Neuronal stem cell (in vitro differentiated cells): ENCODE results near the gene TMEM130.

ENCODE experiments used
- DNase-seq: peaks from one replicate; pipeline ENCODE4 v3.0.0-alpha.2; 2013; ENCODE audit warnings: low spot score
- H2AFZ ChIP-seq: one replicate; pipeline ENCODE4 v1.6.1; 2013; ENCODE audit warnings: mild to moderate bottlenecking, low read length, inconsistent platforms
- H2AK5ac ChIP-seq: 2 replicates; pipeline ENCODE4 v1.6.1; 2013; ENCODE audit warnings: low read depth, mild to moderate bottlenecking, inconsistent platforms, low read length, moderate library complexity, mixed read lengths
- H2BK120ac ChIP-seq: 2 replicates; pipeline ENCODE4 v1.6.1; 2013; ENCODE audit warnings: low read depth, mild to moderate bottlenecking, inconsistent platforms, low read length, moderate library complexity, mixed read lengths
- H2BK12ac ChIP-seq: one replicate; pipeline ENCODE4 v1.6.1; 2013; ENCODE audit warnings: low read length, inconsistent platforms
- H2BK15ac ChIP-seq: 2 replicates; pipeline ENCODE4 v1.6.1; 2013; ENCODE audit warnings: mild to moderate bottlenecking, low read length, inconsistent platforms, mixed read lengths
- H2BK5ac ChIP-seq: one replicate; pipeline ENCODE4 v1.6.1; 2013; ENCODE audit warnings: inconsistent platforms, mild to moderate bottlenecking, low read length, moderate library complexity
- H3K14ac ChIP-seq: one replicate; pipeline ENCODE4 v1.6.1; 2013; ENCODE audit warnings: low read length, inconsistent platforms
- H3K18ac ChIP-seq: 2 replicates; pipeline ENCODE4 v1.6.1; 2013; ENCODE audit warnings: low read length, inconsistent platforms
- H3K23ac ChIP-seq: 2 replicates; pipeline ENCODE4 v1.6.1; 2013; ENCODE audit warnings: low read depth, mild to moderate bottlenecking, mixed read lengths, low read length, inconsistent platforms; ENCODE audit not compliant: poor library complexity
- H3K27ac ChIP-seq: replicated peaks from 3 replicates; pipeline ENCODE4 v1.5.1; 2013; ENCODE audit warnings: low read length, inconsistent platforms
- H3K27me3 ChIP-seq, 3 experiments: 2 replicates each; pipeline ENCODE4 v1.6.1; 2013; ENCODE audit warnings: low read length in 3 of 3, mild to moderate bottlenecking in 2 of 3, inconsistent platforms in 1 of 3, low read depth in 1 of 3, mixed read lengths in 1 of 3, moderate library complexity in 1 of 3; ENCODE audit not compliant: control insufficient read depth in 3 of 3, insufficient read depth in 3 of 3
- H3K36me3 ChIP-seq, 2 donors: replicated peaks in 1 of 2; 2 replicates each; pipeline ENCODE4 v1.6.1; 2013; ENCODE audit warnings: low read length in 2 of 2; ENCODE audit not compliant: control insufficient read depth in 2 of 2, insufficient read depth in 2 of 2
- H3K4ac ChIP-seq: 2 replicates; pipeline ENCODE4 v1.6.1; 2013; ENCODE audit warnings: inconsistent platforms, mild to moderate bottlenecking, low read length, moderate library complexity
- H3K4me1 ChIP-seq, 2 donors: 1 replicate in 1 of 2; 2 replicates in 1 of 2; pipeline ENCODE4 v1.6.1; 2013; ENCODE audit warnings: low read length in 2 of 2, low read depth in 1 of 2; ENCODE audit not compliant: control insufficient read depth in 2 of 2, insufficient read depth in 1 of 2
- H3K4me2 ChIP-seq: one replicate; pipeline ENCODE4 v1.6.1; 2013; ENCODE audit warnings: mild to moderate bottlenecking, low read length, inconsistent platforms; ENCODE audit not compliant: insufficient read depth, poor library complexity, severe bottlenecking
- H3K4me3 ChIP-seq, 2 donors: 2 replicates each; pipeline ENCODE4 v1.5.1; 2013; ENCODE audit warnings: low read length in 2 of 2, mild to moderate bottlenecking in 2 of 2, inconsistent platforms in 1 of 2, moderate library complexity in 1 of 2
- H3K79me1 ChIP-seq: one replicate; pipeline ENCODE4 v1.6.1; 2013; ENCODE audit warnings: low read depth, mild to moderate bottlenecking, inconsistent platforms, low read length, moderate library complexity
- H3K9ac ChIP-seq: one replicate; pipeline ENCODE4 v1.6.1; 2013; ENCODE audit warnings: mild to moderate bottlenecking, low read depth, low read length, inconsistent platforms; ENCODE audit not compliant: poor library complexity
- H3K9me3 ChIP-seq, 2 donors: replicated peaks in 1 of 2; 2 replicates each; pipeline versions ENCODE3 to v1.6.1; 2013; ENCODE audit warnings: low read length in 2 of 2, mild to moderate bottlenecking in 2 of 2, inconsistent platforms in 1 of 2, low read depth in 1 of 2, mixed read lengths in 1 of 2, moderate library complexity in 1 of 2; ENCODE audit not compliant: control insufficient read depth in 2 of 2, insufficient read depth in 1 of 2
- H4K8ac ChIP-seq: one replicate; pipeline ENCODE4 v1.6.1; 2013; ENCODE audit warnings: low read depth, mild to moderate bottlenecking, inconsistent platforms, low read length, moderate library complexity
- H4K91ac ChIP-seq: one replicate; pipeline ENCODE4 v1.6.1; 2013; ENCODE audit warnings: low read length, low read depth, mild to moderate bottlenecking, inconsistent platforms; ENCODE audit not compliant: poor library complexity
- WGBS, 2 donors: extraction: QIAGEN DNeasy Blood & Tissue Kit; methylation state at CpG; one replicate each; pipeline ENCODE4 v1.1.7; 2013; ENCODE audit warnings: missing lambda C conversion rate in 2 of 2, mixed read lengths in 1 of 2; ENCODE audit not compliant: insufficient read length in 2 of 2, insufficient replicate concordance in 1 of 2; ENCODE audit errors: extremely low coverage in 2 of 2; 5-methylcytosine and 5-hydroxymethylcytosine counted together

Gene TMEM130

GRCh38 chr7:98911916-98912315, 42.1 kb upstream of the TMEM130 start:
- WGBS, 2 donors: no CpG with 5 or more reads among the region's 5 CpGs
- Histone ChIP-seq H2AK5ac (no peak overlapping the region), H3K4me2 (no peak overlapping the region)

GRCh38 chr7:98910427-98910826, 40.6 kb upstream of the TMEM130 start:
- no peak overlapping the region for H3K23ac ChIP-seq
- peaks cover 2% of the 10 kb centered on the region for H3K79me1 ChIP-seq
- DNase-seq: no peak
- H3K36me3 ChIP-seq: peaks cover 47 to 99% of the 10 kb centered on the region in 2 donors
- H2BK15ac ChIP-seq: no peak overlapping the region
- WGBS, 2 donors: no CpG with 5 or more reads among the region's 3 CpGs
- H3K4me2 ChIP-seq: no peak overlapping the region
- no peak overlapping the region for H2BK12ac ChIP-seq
- no peak overlapping the region for H3K14ac ChIP-seq
- no peaks in the 10 kb centered on the region for H3K27me3 ChIP-seq
- no peak overlapping the region for H2BK120ac ChIP-seq
- no peak overlapping the region for H3K27ac ChIP-seq
- H2BK5ac ChIP-seq: no peak overlapping the region
- no peaks in the 10 kb centered on the region for H3K4me1 ChIP-seq
- no peak overlapping the region for H3K4me3 ChIP-seq
- no peaks in the 10 kb centered on the region for H3K9me3 ChIP-seq
- H3K9ac ChIP-seq: no peak overlapping the region
- no peak overlapping the region for H3K4ac ChIP-seq
- H3K18ac ChIP-seq: no peak overlapping the region
- no peak overlapping the region for H2AK5ac ChIP-seq
- no peak overlapping the region for H4K91ac ChIP-seq
- no peak overlapping the region for H4K8ac ChIP-seq
- no peak overlapping the region for H2AFZ ChIP-seq

More at GRCh38 chr7:98911916-98912315, 42.1 kb upstream of the TMEM130 start:
- Histone ChIP-seq H4K8ac (no peak overlapping the region), H3K27me3 (no peaks in the 10 kb centered on the region), H4K91ac (no peak overlapping the region), H3K4me1 (no peaks in the 10 kb centered on the region), H3K79me1 (peaks cover 2% of the 10 kb centered on the region), H2BK12ac (no peak overlapping the region), H3K14ac (no peak overlapping the region), H3K9me3 (no peaks in the 10 kb centered on the region), H3K4ac (no peak overlapping the region), H3K9ac (no peak overlapping the region), H3K23ac (no peak overlapping the region), H3K18ac (no peak overlapping the region), H3K27ac (no peak overlapping the region), H2BK120ac (no peak overlapping the region), H3K36me3 (peaks cover 50 to 99% of the 10 kb centered on the region in 2 donors), H2BK5ac (no peak overlapping the region), H3K4me3 (no peak overlapping the region), H2BK15ac (no peak overlapping the region), H2AFZ (no peak overlapping the region)
- no peak for DNase-seq

GRCh38 chr7:98909487-98909886, 39.7 kb upstream of the TMEM130 start:
- H2AK5ac ChIP-seq: no peak overlapping the region
- H3K27me3 ChIP-seq: no peaks in the 10 kb centered on the region
- H3K4me1 ChIP-seq: no peaks in the 10 kb centered on the region
- no peak overlapping the region for H2BK15ac ChIP-seq
- H2BK120ac ChIP-seq: no peak overlapping the region
- H2BK12ac ChIP-seq: no peak overlapping the region
- H3K23ac ChIP-seq: no peak overlapping the region
- no peak overlapping the region for H3K27ac ChIP-seq
- no peaks in the 10 kb centered on the region for H3K9me3 ChIP-seq
- no peak overlapping the region for H3K4me2 ChIP-seq
- H3K4me3 ChIP-seq: no peak overlapping the region
- no peak overlapping the region for H3K4ac ChIP-seq
- H3K14ac ChIP-seq: no peak overlapping the region
- no peak overlapping the region for H4K91ac ChIP-seq
- no peak overlapping the region for H3K18ac ChIP-seq
- no peak overlapping the region for H2AFZ ChIP-seq
- H3K79me1 ChIP-seq: peaks cover 2% of the 10 kb centered on the region
- no peak for DNase-seq
- no peak overlapping the region for H4K8ac ChIP-seq
- WGBS, 2 donors: no CpG with 5 or more reads among the region's 8 CpGs
- no peak overlapping the region for H2BK5ac ChIP-seq
- H3K9ac ChIP-seq: no peak overlapping the region
- peaks cover 55 to 99% of the 10 kb centered on the region in 2 donors for H3K36me3 ChIP-seq

GRCh38 chr7:98908585-98908984, 38.8 kb upstream of the TMEM130 start:
- Histone ChIP-seq H4K8ac (no peak overlapping the region), H3K4ac (no peak overlapping the region), H3K4me2 (no peak overlapping the region), H3K14ac (peak overlapping the region; percentile 98), H3K79me1 (peaks cover 2% of the 10 kb centered on the region), H3K18ac (no peak overlapping the region), H2BK5ac (no peak overlapping the region), H2BK12ac (no peak overlapping the region), H2BK120ac (no peak overlapping the region), H4K91ac (no peak overlapping the region), H3K9ac (peak overlapping the region; percentile 56), H3K9me3 (no peaks in the 10 kb centered on the region), H3K4me1 (no peaks in the 10 kb centered on the region), H3K4me3 (peak overlapping the region in 1 of 2 donors; percentile 62), H2AFZ (no peak overlapping the region), H2AK5ac (no peak overlapping the region), H2BK15ac (no peak overlapping the region), H3K27me3 (no peaks in the 10 kb centered on the region), H3K23ac (no peak overlapping the region), H3K27ac (no peak overlapping the region), H3K36me3 (peaks cover 60 to 97% of the 10 kb centered on the region in 2 donors)
- WGBS, 2 donors: no CpG with 5 or more reads among the region's 19 CpGs
- no peak for DNase-seq
